ENCODE data around the gene SLC34A1.
A peak's percentile ranks its signal among the peaks of the same experiment; 100 is the strongest.
"Not testable (repeated sequence)": the region's sequence is repeated elsewhere in the genome, so short reads cannot be mapped to it uniquely, and the experiment has no call there.

SLC34A1 gene

GRCh38 chr5:177414481-177414880 lies 30.2 kb downstream of the SLC34A1 start:
- no peak for DNase-seq

GRCh38 chr5:177417081-177417480 lies 32.8 kb downstream of the SLC34A1 start:
- not testable (repeated sequence) for DNase-seq

GRCh38 chr5:177419046-177419445 lies 34.8 kb downstream of the SLC34A1 start:
- DNase-seq, result no peak

- DNase-seq, result not testable (repeated sequence)
Observed at GRCh38 chr5:177420472-177420871, 36.2 kb downstream of the SLC34A1 start.

- DNase-seq, result no peak
Observed at GRCh38 chr5:177421062-177421798, 37.0 kb downstream of the SLC34A1 start.

- DNase-seq, result no peak
Observed at GRCh38 chr5:177423671-177424070, 39.4 kb downstream of the SLC34A1 start.

- DNase-seq, result no peak
Observed at GRCh38 chr5:177425196-177425800, 41.1 kb downstream of the SLC34A1 start.

GRCh38 chr5:177425801-177426565 lies 41.7 kb downstream of the SLC34A1 start:
- peak; percentile 97 for DNase-seq

- no peak for DNase-seq
Observed at GRCh38 chr5:177426566-177427210, 42.5 kb downstream of the SLC34A1 start, which contains the start of gene GRK6. TSS of gene GRK6 (plus strand) at chr5:177426676. CDS start at chr5:177426846, 170 bp downstream.

- no peak for DNase-seq
Observed at GRCh38 chr5:177427211-177427822, 43.1 kb downstream of the SLC34A1 start.

- no peak for DNase-seq
Observed at GRCh38 chr5:177427919-177428573, 43.8 kb downstream of the SLC34A1 start.

GRCh38 chr5:177428574-177429217 lies 44.5 kb downstream of the SLC34A1 start:
- DNase-seq, result no peak

GRCh38 chr5:177429248-177430040 lies 45.2 kb downstream of the SLC34A1 start:
- DNase-seq, result no peak

GRCh38 chr5:177430140-177430951 lies 46.1 kb downstream of the SLC34A1 start:
- DNase-seq, result no peak

- DNase-seq, result no peak
Observed at GRCh38 chr5:177430972-177431316, 46.7 kb downstream of the SLC34A1 start.

- no peak for DNase-seq
Observed at GRCh38 chr5:177431317-177432142, 47.3 kb downstream of the SLC34A1 start.

GRCh38 chr5:177432143-177432838 lies 48.1 kb downstream of the SLC34A1 start:
- DNase-seq, result no peak
